IMR-90 (cell line): ENCODE results near the gene NPAS3.

Experiments
- BHLHE40 ChIP-seq: fragments of 150-350 bp; IDR thresholded peaks from 2 replicates; pipeline ENCODE4 v1.6.1; 2016; ENCODE audit warnings: mild to moderate bottlenecking, low read depth, low read length
- CHD1 ChIP-seq: IDR thresholded peaks from 2 replicates; pipeline ENCODE4 v1.6.1; 2012; ENCODE audit warnings: low read depth, low read length, improper control_type of control experiment
- MAZ ChIP-seq: IDR thresholded peaks from 2 replicates; pipeline ENCODE4 v1.6.1; 2012; ENCODE audit warnings: low read depth, mild to moderate bottlenecking, low read length, improper control_type of control experiment, moderate library complexity, borderline replicate concordance
- POLR2A ChIP-seq: IDR thresholded peaks from 2 replicates; pipeline ENCODE4 v1.6.1; 2012; ENCODE audit warnings: mild to moderate bottlenecking, low read depth, low read length
- TF ChIP-seq, protein P1 (sequence below): conservative IDR thresholded peaks from 2 replicates; pipeline ENCODE4 v1.5.1; 2012; ENCODE audit warnings: mild to moderate bottlenecking, low read depth, low read length, improper control_type of control experiment

DNA sequence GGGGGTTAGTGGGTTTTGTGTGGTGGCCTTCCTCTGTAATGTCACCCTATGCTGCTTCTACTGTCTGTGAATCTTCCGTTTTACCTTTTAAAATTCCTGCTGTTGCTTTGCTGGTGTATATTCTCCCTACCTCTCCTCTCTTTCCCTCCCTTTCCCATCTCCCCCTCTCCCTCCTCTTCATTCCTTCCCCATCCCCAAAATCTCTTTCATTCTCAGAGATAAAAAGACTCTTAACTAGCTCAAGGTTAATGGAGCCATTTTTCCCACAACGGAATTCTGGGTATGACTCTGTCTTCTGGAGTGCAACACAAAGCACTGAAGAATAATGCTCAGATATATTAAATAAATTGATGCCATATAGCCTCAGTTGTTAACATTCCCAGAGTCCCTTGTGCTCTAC is 864.1 kb downstream of the NPAS3 start:
- TF ChIP-seq, protein P1, sequence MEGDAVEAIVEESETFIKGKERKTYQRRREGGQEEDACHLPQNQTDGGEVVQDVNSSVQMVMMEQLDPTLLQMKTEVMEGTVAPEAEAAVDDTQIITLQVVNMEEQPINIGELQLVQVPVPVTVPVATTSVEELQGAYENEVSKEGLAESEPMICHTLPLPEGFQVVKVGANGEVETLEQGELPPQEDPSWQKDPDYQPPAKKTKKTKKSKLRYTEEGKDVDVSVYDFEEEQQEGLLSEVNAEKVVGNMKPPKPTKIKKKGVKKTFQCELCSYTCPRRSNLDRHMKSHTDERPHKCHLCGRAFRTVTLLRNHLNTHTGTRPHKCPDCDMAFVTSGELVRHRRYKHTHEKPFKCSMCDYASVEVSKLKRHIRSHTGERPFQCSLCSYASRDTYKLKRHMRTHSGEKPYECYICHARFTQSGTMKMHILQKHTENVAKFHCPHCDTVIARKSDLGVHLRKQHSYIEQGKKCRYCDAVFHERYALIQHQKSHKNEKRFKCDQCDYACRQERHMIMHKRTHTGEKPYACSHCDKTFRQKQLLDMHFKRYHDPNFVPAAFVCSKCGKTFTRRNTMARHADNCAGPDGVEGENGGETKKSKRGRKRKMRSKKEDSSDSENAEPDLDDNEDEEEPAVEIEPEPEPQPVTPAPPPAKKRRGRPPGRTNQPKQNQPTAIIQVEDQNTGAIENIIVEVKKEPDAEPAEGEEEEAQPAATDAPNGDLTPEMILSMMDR = no peak
- no peak for TF ChIP-seq BHLHE40
- TF ChIP-seq POLR2A = no peak
- TF ChIP-seq MAZ = no peak
- TF ChIP-seq CHD1 = no peak
